ENCODE data around the gene SRGN.

Gene SRGN

DNA sequence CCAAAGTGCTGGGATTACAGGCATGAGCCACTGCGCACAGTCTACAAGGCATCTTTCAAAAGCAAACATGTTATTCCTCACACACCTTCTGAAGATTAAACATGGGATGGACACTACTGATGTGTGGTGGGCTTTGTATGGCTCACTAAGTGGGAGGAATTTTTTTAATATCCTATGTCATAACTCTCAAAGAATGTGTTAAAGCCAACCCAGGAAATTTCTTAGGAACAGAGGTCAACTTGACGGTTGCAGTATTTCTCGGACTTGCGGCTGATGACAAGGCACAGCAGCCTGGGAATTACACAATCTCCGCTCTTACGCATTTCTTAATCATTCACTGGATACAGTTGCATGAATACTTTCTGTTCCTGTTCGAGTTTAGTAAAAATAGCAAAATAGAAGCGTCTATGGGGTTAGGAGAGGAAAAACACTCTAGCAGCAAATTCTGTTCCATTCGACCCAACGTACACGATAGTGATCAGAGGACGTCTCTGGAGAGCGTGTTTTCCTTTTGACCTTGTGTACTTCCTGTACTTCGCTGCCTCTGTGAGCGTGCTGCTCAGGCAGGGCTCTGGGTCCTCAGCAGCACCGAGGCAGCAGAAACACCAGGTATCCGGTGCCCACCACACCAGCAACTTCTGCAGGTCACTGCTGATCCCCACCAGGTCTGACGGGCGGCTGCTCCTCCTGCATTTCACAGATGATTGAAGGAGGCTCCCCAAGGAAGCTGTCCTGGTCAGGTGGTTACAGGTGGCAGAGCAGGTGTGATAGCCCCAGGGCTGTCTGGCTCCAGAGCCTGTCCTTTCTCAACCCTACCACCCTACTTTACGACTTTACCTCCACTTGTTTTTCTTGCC lies 26.4 kb upstream of the SRGN start:
- no peak for DNase-seq (ENCODE audit: low spot score)

GRCh38 chr10:69062901-69063300 lies 25.0 kb upstream of the SRGN start:
- DNase-seq (ENCODE audit: low spot score) = no peak

DNA sequence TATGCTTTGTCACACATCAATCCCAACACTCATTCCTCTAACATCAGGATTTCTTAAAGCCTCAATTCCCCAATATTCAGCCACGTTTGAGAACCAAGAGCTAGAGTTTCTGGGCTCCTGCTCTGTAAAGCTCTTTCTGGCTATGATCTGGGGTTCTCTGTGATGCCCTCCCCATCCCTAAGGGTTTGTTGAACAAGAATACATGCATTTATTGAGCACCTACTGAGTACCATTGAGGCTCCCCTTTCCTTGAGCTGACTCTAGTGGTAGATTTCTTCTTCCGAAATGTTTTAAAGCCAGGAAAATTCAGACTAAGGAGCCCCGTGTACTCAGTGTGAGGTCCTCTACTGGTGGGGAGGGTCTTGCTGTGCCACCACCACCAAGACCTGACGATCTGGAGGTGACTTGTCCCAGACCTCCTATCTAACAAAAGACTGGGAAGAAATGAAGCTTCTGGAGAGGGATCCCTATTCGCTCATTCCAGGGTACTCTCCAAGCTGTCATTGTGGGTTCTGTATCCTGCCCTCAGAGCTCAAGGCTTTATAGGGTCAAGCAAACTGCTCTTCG lies 23.1 kb upstream of the SRGN start:
- no peak for DNase-seq (ENCODE audit: low spot score)

DNA sequence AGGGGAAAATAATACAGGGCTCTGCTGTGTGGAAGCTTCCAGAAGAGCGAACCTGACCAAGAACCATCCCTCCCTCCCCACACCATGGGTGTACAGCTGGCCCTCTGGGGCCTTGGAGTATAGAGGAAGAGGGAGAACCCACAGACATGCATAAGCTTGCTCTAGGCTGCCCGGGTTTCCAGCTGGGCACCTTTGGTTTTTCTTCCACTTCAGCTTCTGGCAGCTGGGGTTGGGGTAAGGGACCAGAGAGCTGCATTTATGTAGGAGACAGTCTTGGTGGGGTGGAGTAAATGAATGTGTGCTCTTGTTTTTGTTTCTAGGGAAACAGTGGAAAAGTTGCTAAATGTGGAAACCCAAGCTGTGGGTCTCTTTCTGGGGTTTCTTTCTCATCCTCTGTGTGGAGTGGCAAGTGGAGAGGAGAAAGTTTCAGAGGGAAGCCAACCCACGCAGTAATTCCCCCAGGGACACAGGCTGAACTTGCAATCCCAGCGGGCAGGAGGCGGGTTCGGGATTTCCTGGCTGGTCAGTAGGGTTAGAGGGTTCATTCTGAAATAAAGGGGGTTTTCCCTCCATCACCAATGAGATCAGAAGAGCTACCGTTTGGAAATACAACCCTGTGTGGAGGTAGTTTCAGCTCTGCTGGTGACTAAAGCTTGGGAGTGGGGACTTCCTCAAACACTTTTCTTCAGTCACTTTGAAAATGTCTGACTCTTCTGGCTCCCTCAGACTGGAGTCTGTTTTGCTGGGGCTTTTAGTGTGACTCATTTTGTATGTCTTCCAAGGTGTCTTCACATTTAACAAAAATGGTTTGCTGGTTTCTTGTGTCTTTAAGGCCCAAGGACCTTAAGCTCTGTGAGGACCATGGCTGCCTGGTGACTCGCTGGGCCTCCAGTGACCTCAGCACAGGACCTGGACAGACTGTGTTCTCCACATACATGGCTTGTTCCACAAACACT lies 22.2 kb upstream of the SRGN start:
- no peak for DNase-seq (ENCODE audit: low spot score)

- DNase-seq (ENCODE audit: low spot score) = no peak
Observed at GRCh38 chr10:69067189-69067588, 20.7 kb upstream of the SRGN start.

DNA sequence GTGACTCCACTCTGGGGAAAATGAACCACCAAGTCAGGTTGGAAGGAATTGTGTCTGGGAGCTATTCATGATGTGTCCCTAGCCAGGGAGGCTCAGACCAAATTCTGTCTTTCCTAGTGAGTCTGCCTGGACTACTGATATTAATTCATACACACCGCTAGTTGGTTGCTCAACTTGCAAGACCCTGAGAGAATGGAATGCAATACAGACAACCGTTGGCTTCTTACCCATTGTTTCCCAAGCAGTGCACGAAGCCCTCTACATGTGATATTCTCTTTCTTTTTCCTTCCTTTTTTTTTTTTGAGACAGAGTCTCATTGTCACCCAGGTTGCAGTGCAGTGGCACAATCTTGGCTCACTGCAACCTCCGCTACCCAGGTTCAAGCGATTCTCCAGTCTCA lies 19.4 kb upstream of the SRGN start:
- DNase-seq (ENCODE audit: low spot score) = no peak

DNA sequence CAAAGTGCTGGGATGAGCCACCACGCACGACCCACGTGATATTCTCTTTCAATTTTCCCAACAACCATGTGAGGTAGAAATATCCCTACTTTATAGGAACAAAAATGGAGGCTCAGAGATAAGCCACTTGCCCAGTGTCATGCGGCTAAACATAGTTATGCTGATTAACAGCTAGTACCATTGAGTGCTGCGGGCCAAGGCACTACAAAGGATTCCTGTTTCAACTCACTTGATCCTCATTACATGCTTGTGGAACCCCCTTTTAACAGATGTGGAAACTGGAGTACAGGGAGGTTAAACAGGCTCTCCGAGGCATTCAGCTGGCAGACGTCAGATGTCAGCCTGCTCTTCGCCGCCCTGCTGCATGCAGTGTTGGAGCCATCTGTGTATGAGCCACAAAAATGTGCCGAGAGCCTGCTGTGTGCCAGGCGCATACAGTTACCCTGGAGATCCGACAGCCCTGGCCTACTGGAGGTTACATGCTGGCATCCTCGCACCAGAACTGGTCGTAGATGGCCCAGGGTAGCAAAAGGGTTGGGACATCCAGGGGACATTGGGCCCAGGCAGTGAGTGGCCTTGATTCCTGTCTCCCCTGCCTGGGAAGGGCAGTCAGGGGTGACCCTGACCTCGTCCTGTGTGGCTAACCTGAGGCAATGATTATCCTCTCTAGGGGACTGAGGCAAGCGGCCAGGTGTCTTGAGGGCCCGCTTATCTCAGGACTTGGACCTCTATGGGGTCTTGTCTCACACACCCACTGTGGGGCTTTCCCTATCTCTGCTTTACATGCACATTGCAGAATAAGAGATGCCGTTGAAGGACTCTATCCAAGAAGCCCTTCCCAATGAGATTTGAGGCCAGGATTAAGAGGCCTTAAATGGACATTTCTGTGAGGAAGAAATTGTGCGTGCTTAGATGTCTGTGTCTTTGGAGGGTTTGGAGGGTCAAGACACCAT lies 18.5 kb upstream of the SRGN start:
- DNase-seq (ENCODE audit: low spot score) = no peak

GRCh38 chr10:69070951-69071350 lies 17.0 kb upstream of the SRGN start:
- no peak for DNase-seq (ENCODE audit: low spot score)

DNA sequence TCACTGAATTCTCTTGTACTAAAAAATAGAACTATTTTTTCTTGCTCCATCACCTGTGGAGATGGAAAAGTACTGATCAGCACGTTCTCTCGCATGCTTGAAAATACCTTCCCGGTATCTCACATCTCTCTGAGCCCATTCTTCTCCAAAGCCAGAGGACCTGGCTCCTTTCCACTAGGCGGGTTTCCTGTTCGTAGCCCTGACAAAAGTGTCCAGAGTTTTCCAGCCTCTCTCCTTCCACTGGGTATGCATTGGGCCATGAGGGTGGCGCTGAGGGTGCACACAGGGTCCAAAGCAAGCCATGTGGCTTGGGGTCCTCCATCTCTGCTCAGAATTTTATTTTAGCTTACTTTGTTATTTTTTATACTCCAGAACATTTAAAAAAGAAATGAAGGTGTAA lies 16.3 kb upstream of the SRGN start:
- DNase-seq (ENCODE audit: low spot score) = no peak

- no peak for DNase-seq (ENCODE audit: low spot score)
Observed at GRCh38 chr10:69073026-69073425, 14.9 kb upstream of the SRGN start.

DNA sequence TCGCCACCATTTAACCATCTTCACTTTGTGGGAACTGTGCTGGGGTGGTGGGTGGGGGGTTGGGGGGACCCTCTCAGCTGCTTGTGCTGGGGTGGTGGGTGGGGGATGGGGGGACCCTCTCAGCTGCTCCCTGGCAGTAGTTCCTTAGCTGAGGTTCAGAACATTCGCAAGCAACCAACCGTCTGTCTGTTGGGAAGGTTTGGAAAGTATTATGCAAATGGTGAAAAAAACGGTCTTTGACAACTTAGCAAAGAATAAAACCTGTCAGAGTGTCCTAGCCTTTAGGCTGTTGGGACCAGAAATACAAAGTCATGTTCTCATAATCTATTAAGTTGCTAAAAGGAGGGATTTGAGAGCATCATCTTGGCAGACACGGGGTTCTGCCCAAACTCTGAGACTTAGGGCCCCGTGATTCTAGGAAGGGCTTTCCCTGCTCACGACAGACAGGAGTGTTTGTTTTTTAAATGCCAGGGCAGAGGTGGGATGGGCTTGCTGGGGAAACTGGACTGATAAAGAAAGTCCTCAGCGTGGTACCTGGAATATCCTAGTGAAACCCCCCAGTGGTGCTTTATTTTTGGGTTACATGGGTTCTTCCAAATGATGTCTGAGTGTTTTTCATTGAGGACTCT lies 14.1 kb upstream of the SRGN start:
- DNase-seq (ENCODE audit: low spot score) = no peak

DNA sequence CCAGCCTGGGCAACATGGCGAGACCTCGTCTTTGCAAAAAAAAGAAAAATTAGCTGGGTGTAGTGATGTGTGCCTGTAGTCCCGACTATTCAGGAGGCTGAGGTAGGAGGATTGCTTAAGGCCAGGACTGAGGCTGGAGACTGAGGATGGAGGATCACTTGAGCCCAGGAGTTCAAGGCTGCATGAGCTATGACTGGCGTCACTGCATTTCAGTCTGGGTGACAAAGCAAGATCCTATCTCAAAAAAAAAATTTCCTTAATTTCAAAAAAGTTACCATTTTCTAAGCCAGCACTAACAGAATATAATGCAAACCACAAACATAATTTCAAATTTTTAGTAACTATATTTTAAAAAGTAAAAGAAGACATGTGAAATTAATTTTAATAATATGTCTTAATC lies 13.4 kb upstream of the SRGN start:
- DNase-seq (ENCODE audit: low spot score) = no peak

DNA sequence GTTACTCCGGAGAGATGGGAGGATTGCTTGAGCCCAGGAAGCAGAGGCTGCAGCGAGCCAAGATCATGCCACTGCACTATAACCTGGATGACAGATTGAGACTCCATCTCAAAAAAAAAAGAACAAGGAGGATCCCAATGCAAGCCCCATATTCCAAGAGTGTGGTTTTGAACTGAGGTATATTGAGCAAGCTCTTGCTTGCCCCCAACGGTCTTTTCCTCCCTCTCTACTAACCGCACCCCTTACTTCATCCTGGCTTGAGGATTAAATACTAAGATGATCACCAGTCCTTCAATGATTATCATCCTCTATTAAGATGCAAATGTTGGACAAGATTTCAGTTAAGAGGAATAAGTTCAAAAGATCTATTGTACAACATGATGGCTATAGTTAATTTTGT lies 12.5 kb upstream of the SRGN start:
- no peak for DNase-seq (ENCODE audit: low spot score)

DNA sequence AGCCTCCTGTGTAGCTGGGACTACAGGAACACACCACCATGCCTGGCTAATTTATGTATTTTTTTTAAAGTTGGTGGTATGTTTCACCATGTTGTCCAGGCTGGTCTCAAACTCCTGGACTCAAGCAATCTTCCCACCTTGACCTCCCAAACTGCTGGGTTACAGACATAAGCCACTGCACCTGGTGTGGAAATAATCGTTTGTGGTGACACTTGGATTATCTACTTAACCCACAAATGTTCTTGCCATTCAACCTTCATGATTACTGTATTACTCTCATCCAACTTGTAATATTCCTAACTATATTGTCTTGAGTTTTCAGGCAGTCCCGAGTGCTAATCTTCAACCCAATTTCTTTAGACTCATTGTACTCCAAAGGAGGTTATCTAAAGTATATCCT lies 9.6 kb upstream of the SRGN start:
- no peak for DNase-seq (ENCODE audit: low spot score)

GRCh38 chr10:69080226-69080625 lies 7.7 kb upstream of the SRGN start:
- DNase-seq (ENCODE audit: low spot score) = no peak

DNA sequence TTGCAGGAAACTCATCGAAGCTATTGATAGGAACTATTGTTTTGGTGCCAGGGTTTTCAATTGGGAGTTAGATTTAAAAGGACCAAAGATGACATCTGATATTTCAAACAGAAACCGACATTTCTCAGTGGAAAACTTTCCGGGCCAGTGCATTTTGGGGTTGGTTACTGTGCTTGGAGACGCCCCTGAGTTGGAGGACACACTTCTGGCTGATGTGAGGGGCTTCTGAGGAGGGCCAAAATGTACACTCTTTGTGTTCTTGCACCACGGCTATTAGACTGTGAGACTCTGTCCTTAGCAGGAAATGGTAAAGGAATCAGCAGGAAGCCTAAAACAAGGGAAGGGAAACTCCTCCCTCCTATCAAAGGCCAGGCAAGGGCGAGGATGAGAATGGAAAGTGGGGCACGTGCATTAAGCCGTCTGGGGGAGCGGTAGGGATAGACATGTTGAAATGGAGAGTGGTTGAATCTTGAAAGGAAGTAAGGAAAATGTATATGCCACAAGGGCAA lies 1.8 kb upstream of the SRGN start:
- DNase-seq (ENCODE audit: low spot score) = no peak

GRCh38 chr10:69088471-69088769 lies 517 bp downstream of the SRGN start:
- DNase-seq (ENCODE audit: low spot score) = no peak

DNA sequence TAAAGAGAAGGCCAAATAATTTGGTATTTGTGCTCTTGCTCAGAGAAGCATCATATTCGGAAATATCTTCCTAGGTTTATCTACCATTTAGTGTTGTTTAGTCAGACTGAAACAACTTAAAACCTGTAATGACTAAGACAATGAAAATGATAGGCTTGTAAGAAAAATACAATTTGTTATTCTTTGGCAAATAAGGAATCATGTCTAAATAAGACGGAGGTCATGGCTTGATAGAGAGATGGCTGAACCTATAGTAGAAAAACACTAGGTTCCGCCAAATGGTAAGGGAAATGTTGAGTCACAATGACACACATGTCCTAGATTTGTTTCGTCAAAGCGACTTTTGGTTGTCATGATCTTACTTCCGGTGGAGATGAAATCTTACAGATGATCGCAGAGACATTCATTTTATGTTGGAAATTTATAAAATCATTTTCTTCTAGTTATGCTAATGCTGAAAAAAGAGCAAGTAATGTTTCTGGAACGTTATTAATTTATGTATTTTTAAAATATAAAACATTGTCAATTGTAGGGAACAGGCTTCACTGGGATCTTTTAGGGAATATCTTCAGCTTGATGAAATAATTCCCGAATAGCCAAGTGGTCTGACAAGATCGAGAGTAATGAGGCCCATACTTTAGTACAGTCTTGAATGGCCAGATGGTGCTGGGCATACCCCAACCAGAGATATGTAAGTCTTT lies 1.0 kb downstream of the SRGN start:
- peak; percentile 83 for DNase-seq (ENCODE audit: low spot score)

DNA sequence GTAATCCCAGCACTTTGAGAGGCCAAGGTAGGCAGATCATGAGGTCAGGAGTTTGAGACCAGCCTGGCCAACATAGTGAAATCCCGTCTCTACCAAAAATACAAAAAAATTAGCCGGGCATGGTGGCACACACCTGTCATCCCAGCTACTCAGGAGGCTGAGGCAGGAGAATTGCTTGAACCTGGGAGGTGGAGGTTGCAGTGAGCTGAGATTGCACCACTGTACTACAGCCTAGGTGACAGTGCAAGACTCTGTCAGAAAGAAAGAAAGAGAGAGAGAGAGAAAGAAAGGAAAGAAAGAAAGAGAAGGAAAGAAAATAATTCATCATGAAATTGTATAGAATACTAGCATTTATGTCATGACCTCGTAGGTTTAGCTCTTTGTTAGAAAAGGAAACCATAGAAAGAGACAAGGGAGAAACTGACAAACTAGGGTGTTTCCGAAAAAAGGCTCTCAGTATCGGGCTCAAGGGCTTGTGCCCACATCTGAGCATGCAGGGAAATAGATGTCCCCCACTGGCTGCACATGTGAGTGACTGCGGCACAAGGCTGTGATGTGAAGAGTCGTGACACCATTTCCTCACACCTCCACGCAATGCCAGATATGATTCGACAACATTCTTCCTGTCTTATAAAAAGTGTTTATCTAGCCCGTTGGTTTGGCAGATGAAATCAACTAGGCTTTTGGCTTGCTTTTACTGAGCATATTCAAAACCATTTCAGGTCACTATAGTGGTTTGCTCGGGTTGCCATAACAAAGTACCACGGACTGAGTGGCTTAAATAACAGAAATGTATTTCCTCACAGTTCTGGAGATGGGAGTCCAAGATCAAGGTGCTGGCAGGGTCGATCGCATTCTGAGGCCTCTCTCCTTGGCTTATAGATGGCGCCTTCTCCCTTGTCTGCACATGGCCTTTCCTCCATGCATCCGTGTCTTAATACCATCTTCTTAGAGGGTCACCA lies 2.0 kb downstream of the SRGN start:
- DNase-seq (ENCODE audit: low spot score) = peak; percentile 79

All from CD4-positive, alpha-beta T cell treated with Interleukin-15 for 4 hours (primary cell).